HCT116 (cell line): ENCODE data around the gene NOP14. TPM values are rescaled to one million over a fixed set of nuclear protein-coding genes. Genes with fewer than 3 reads are reported as not detected.

Source experiments
- ATAC-seq: fragments of 200-7000 bp; cut with Tn5 transposase; 2 replicates; pipeline ENCODE4 v1.9.1; 2020; ENCODE audit warnings: mild to moderate bottlenecking, moderate library complexity
- BruUV-seq: library from RNA; stranded (reverse); fragments of 400-500 nt; replicated peaks from 2 replicates; lab custom pipeline; 2021; lab: Mats Ljungman, UMichigan
- CTCF ChIA-PET: fragments of 300-600 bp; sonication (Branson Sonifier 250); formaldehyde crosslinking; loops from one replicate; lab custom pipeline; 2021; ENCODE audit warnings: antibody characterized with exemption; lab: Charles Lee
- POLR2A ChIA-PET: fragments of 300-600, 350-600 bp; sonication (Branson Sonifier 250); formaldehyde crosslinking; loops from one replicate; lab custom pipeline; 2021; ENCODE audit warnings: antibody characterized with exemption; lab: Charles Lee
- RAD21 ChIA-PET, 2 experiments: fragments of 300-600 bp; sonication (Branson Sonifier 250); formaldehyde crosslinking; loops; one replicate each; lab custom pipeline; 2023; ENCODE audit warnings: low total read pairs in 2 of 2; ENCODE audit not compliant: uncharacterized antibody in 2 of 2, unreplicated experiment in 2 of 2, low non-redundant PET in 1 of 2; lab: Charles Lee
- DNase-seq: peaks from one replicate; pipeline ENCODE4 v3.0.0-alpha.2; 2010; ENCODE audit warnings: low read depth, low spot score
- H2AFZ ChIP-seq: fragments of 200-600 bp; shearing (Covaris generic), sonication (generic); 2 replicates; pipeline ENCODE4 v1.6.1; 2017; ENCODE audit warnings: low read depth, mixed run types, mixed read lengths, antibody characterized with exemption, low read length; ENCODE audit not compliant: poor library complexity, severe bottlenecking
- H3K27ac ChIP-seq: 2 replicates; pipeline ENCODE4 v1.5.1; 2012; ENCODE audit warnings: low read depth, low read length
- H3K27me3 ChIP-seq: fragments of 200-600 bp; sonication (generic); 2 replicates; pipeline ENCODE4 v1.6.1; 2016; ENCODE audit warnings: mixed run types, low read length, mixed read lengths; ENCODE audit not compliant: insufficient read depth
- H3K36me3 ChIP-seq, 2 experiments: fragments of 200-500 bp in 1 of 2; fragments of 200-600 bp in 1 of 2; sonication (Bioruptor generic) in 1 of 2; sonication (generic) in 1 of 2; 2 replicates each; pipeline versions ENCODE4 v1.5.1 to v1.6.1; 2014 to 2016; ENCODE audit warnings: low read length in 2 of 2, inconsistent platforms in 1 of 2, mixed read lengths in 1 of 2, mixed run types in 1 of 2; ENCODE audit not compliant: insufficient read depth in 2 of 2, control insufficient read depth in 1 of 2
- H3K4me1 ChIP-seq, 2 experiments: fragments of 200-600 bp in 1 of 2; sonication (generic) in 1 of 2; 2 replicates each; pipeline versions ENCODE4 v1.5.1 to v1.6.1; 2012 to 2017; ENCODE audit warnings: low read length in 2 of 2, inconsistent platforms in 1 of 2, mild to moderate bottlenecking in 1 of 2, mixed read lengths in 1 of 2, mixed run types in 1 of 2, moderate library complexity in 1 of 2; ENCODE audit not compliant: insufficient read depth in 2 of 2, control insufficient read depth in 1 of 2
- H3K4me2 ChIP-seq: fragments of 200-600 bp; sonication (generic); 2 replicates; pipeline ENCODE4 v1.6.1; 2017; ENCODE audit warnings: mixed run types, low read length, mixed read lengths
- H3K4me3 ChIP-seq, 2 experiments: fragments of 200-600 bp in 1 of 2; sonication (generic) in 1 of 2; replicated peaks in 1 of 2; 2 replicates each; pipeline ENCODE4 v1.5.1; 2011 to 2016; ENCODE audit warnings: low read length in 2 of 2, control low read depth in 1 of 2, low read depth in 1 of 2, mild to moderate bottlenecking in 1 of 2, mixed read lengths in 1 of 2, mixed run types in 1 of 2
- H3K79me2 ChIP-seq: fragments of 200-600 bp; sonication (generic); 2 replicates; pipeline ENCODE4 v1.6.1; 2017; ENCODE audit warnings: mild to moderate bottlenecking, mixed run types, low read length, moderate library complexity, mixed read lengths; ENCODE audit not compliant: insufficient read depth
- H3K9ac ChIP-seq: fragments of 200-600 bp; sonication (generic); 2 replicates; pipeline ENCODE4 v1.6.1; 2016; ENCODE audit warnings: low read length, mixed read lengths
- H3K9me2 ChIP-seq: fragments of 200-600 bp; sonication (generic), shearing (Covaris generic); 2 replicates; pipeline ENCODE4 v1.6.1; 2017; ENCODE audit warnings: mixed run types, mild to moderate bottlenecking, moderate library complexity; ENCODE audit not compliant: insufficient read depth
- H3K9me3 ChIP-seq, 2 experiments: fragments of 200-500 bp in 1 of 2; fragments of 200-600 bp in 1 of 2; sonication (Bioruptor generic) in 1 of 2; sonication (generic) in 1 of 2; 2 replicates each; pipeline ENCODE4 v1.6.1; 2014 to 2017; ENCODE audit warnings: low read length in 2 of 2, mixed read lengths in 2 of 2, inconsistent platforms in 1 of 2, low read depth in 1 of 2, mild to moderate bottlenecking in 1 of 2, mixed run types in 1 of 2, moderate library complexity in 1 of 2; ENCODE audit not compliant: control insufficient read depth in 1 of 2, insufficient read depth in 1 of 2
- H4K20me1 ChIP-seq: fragments of 200-600 bp; sonication (generic), shearing (Covaris generic); 2 replicates; pipeline ENCODE4 v1.6.1; 2017; ENCODE audit warnings: mixed run types, mild to moderate bottlenecking, moderate library complexity; ENCODE audit not compliant: insufficient read depth
- CBX3 ChIP-seq: IDR thresholded peaks from 2 replicates; pipeline ENCODE4 v1.6.1; 2012; ENCODE audit warnings: low read depth
- EGR1 ChIP-seq: IDR thresholded peaks from 2 replicates; pipeline ENCODE4 v1.6.1; 2012; ENCODE audit warnings: low read depth
- EZH2 ChIP-seq: fragments of 200-600 bp; sonication (generic); IDR thresholded peaks from 2 replicates; pipeline ENCODE4 v1.6.1; 2017; ENCODE audit warnings: antibody characterized with exemption, mixed run types
- EZH2phosphoT487 ChIP-seq: fragments of 200-600 bp; IDR thresholded peaks from 2 replicates; pipeline ENCODE4 v1.6.1; 2018; ENCODE audit warnings: antibody characterized with exemption, borderline replicate concordance
- FOSL1 ChIP-seq: IDR thresholded peaks from 2 replicates; pipeline ENCODE4 v1.6.1; 2012; ENCODE audit warnings: low read depth
- MAX ChIP-seq: IDR thresholded peaks from 2 replicates; pipeline ENCODE4 v1.6.1; 2012
- POLR2A ChIP-seq: IDR thresholded peaks from 2 replicates; pipeline ENCODE4 v1.7.0; 2011; ENCODE audit warnings: borderline replicate concordance; ENCODE audit not compliant: insufficient read depth, insufficient read length; ENCODE audit errors: extremely low read depth
- SIN3A ChIP-seq: IDR thresholded peaks from 2 replicates; pipeline ENCODE4 v1.6.1; 2012; ENCODE audit warnings: low read depth
- intact Hi-C: fragments of 100-400 bp; cut with micrococcal nuclease; formaldehyde crosslinking; loops from 2 replicates; pipeline ENCODE4 v1.10.0; 2022
- total RNA-seq: library from RNA; stranded (reverse); gene quantifications from one replicate; pipeline ENCODE4 v1.2.1, GENCODE V29; 2021; ENCODE audit not compliant: unreplicated experiment
- TF ChIP-seq, protein P1 (sequence below): IDR thresholded peaks from 2 replicates; pipeline ENCODE4 v1.6.1; 2012; ENCODE audit warnings: low read depth
- TF ChIP-seq, protein P2 (sequence below): IDR thresholded peaks from 2 replicates; pipeline ENCODE4 v1.6.1; 2012

The NOP14 gene
- total RNA-seq, 1 experiment from 2014 or later = 67.3 TPM

GRCh38 chr4:2905544-2905943 is 57.7 kb downstream of the NOP14 start:
- H3K27me3 ChIP-seq = no peaks in the 10 kb centered on the region
- H4K20me1 ChIP-seq = no peaks in the 10 kb centered on the region
- no peaks in the 10 kb centered on the region for H3K9me2 ChIP-seq
- H2AFZ ChIP-seq = no peak overlapping the region
- BruUV-seq = no TSS peak
- peaks cover 31 to 32% of the 10 kb centered on the region in 2 experiments for H3K36me3 ChIP-seq
- POLR2A ChIA-PET = no interaction called here
- H3K9me3 ChIP-seq = no peaks in the 10 kb centered on the region
- intact Hi-C loops = no loop called here
- RAD21 ChIA-PET = no interaction called here
- no peak overlapping the region for H3K27ac ChIP-seq
- ATAC-seq = no peak
- no peak overlapping the region for H3K4me2 ChIP-seq
- H3K9ac ChIP-seq = no peak overlapping the region
- H3K4me3 ChIP-seq = no peak overlapping the region
- TF ChIP-seq FOSL1 = no peak
- TF ChIP-seq CBX3 = no peak
- TF ChIP-seq, protein P1, sequence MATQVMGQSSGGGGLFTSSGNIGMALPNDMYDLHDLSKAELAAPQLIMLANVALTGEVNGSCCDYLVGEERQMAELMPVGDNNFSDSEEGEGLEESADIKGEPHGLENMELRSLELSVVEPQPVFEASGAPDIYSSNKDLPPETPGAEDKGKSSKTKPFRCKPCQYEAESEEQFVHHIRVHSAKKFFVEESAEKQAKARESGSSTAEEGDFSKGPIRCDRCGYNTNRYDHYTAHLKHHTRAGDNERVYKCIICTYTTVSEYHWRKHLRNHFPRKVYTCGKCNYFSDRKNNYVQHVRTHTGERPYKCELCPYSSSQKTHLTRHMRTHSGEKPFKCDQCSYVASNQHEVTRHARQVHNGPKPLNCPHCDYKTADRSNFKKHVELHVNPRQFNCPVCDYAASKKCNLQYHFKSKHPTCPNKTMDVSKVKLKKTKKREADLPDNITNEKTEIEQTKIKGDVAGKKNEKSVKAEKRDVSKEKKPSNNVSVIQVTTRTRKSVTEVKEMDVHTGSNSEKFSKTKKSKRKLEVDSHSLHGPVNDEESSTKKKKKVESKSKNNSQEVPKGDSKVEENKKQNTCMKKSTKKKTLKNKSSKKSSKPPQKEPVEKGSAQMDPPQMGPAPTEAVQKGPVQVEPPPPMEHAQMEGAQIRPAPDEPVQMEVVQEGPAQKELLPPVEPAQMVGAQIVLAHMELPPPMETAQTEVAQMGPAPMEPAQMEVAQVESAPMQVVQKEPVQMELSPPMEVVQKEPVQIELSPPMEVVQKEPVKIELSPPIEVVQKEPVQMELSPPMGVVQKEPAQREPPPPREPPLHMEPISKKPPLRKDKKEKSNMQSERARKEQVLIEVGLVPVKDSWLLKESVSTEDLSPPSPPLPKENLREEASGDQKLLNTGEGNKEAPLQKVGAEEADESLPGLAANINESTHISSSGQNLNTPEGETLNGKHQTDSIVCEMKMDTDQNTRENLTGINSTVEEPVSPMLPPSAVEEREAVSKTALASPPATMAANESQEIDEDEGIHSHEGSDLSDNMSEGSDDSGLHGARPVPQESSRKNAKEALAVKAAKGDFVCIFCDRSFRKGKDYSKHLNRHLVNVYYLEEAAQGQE = no peak
- no peak for TF ChIP-seq POLR2A
- TF ChIP-seq MAX = no peak
- TF ChIP-seq EGR1 = no peak
- no peak for TF ChIP-seq SIN3A
- TF ChIP-seq, protein P2, sequence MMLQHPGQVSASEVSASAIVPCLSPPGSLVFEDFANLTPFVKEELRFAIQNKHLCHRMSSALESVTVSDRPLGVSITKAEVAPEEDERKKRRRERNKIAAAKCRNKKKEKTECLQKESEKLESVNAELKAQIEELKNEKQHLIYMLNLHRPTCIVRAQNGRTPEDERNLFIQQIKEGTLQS = no peak
- TF ChIP-seq EZH2 = no peak
- TF ChIP-seq EZH2phosphoT487 = no peak
- no peak for DNase-seq
- no peaks in the 10 kb centered on the region for H3K79me2 ChIP-seq
- CTCF ChIA-PET = no interaction called here
- H3K4me1 ChIP-seq = no peaks in the 10 kb centered on the region
